Transverse colon (tissue), 4 donors: ENCODE results near the gene RSBN1. TPM values are rescaled to one million over a fixed set of nuclear protein-coding genes. Genes with fewer than 3 reads are reported as not detected.
"Not testable (repeated sequence)": the region's sequence is repeated elsewhere in the genome, so short reads cannot be mapped to it uniquely, and the experiment has no call there.

ENCODE experiments used
- DNase-seq: peaks from one replicate; pipeline ENCODE4 v3.0.0-alpha.2; 2019
- H3K27ac ChIP-seq, 4 donors: fragments of 200-600 bp; sonication (generic); 2 replicates each; pipeline ENCODE4 v1.5.1; 2016 to 2018; ENCODE audit warnings: inconsistent platforms in 4 of 4
- H3K27me3 ChIP-seq: fragments of 200-600 bp; sonication (generic); 2 replicates; pipeline ENCODE4 v1.5.1; 2017; ENCODE audit warnings: inconsistent platforms
- H3K36me3 ChIP-seq, 4 donors: fragments of 200-600 bp; sonication (generic); 2 replicates each; pipeline ENCODE4 v1.5.1; 2017 to 2019; ENCODE audit warnings: inconsistent platforms in 4 of 4
- H3K4me1 ChIP-seq, 4 donors: fragments of 200-600 bp; sonication (generic); 2 replicates each; pipeline ENCODE4 v1.5.1; 2017 to 2020; ENCODE audit warnings: inconsistent platforms in 4 of 4
- H3K4me3 ChIP-seq, 4 donors: fragments of 200-600 bp; sonication (generic); 1 replicate in 1 of 4; 2 replicates in 3 of 4; pipeline versions ENCODE4 v1.5.1 to v1.6.1; 2017 to 2019; ENCODE audit warnings: inconsistent platforms in 4 of 4
- H3K9me3 ChIP-seq, 2 donors: fragments of 200-600 bp; sonication (generic); 2 replicates each; pipeline ENCODE4 v1.5.1; 2017 to 2019; ENCODE audit warnings: inconsistent platforms in 2 of 2
- CTCF ChIP-seq, 5 experiments: fragments of 200-600 bp in 3 of 5; fragments of 450-650 bp in 2 of 5; sonication (generic) in 3 of 5; IDR thresholded peaks; 1 replicate in 2 of 5; 2 replicates in 3 of 5; pipeline ENCODE4 v1.5.1; 2016 to 2017; ENCODE audit warnings: antibody characterized with exemption in 5 of 5, inconsistent platforms in 3 of 5, mild to moderate bottlenecking in 2 of 5, moderate library complexity in 1 of 5
- EP300 ChIP-seq: sonication (generic); formaldehyde crosslinking; IDR thresholded peaks from one replicate; pipeline ENCODE4 v1.6.1; 2017; ENCODE audit warnings: antibody characterized with exemption, low read depth
- POLR2A ChIP-seq: fragments of 450-650 bp; IDR thresholded peaks from one replicate; pipeline ENCODE4 v1.6.1; 2016; ENCODE audit warnings: antibody characterized with exemption, mild to moderate bottlenecking, moderate library complexity
- POLR2AphosphoS5 ChIP-seq, 3 donors: sonication (generic); formaldehyde crosslinking; IDR thresholded peaks; one replicate each; pipeline ENCODE4 v1.6.1; 2016; ENCODE audit warnings: antibody characterized with exemption in 3 of 3
- WGBS, 2 donors: methylation state at CpG; one replicate each; pipeline ENCODE4 v1.1.5; 2018; ENCODE audit warnings: low coverage in 1 of 2; 5-methylcytosine and 5-hydroxymethylcytosine counted together
- in situ Hi-C, 4 donors: fragments of 200-750 bp; cut with MboI; loops; one replicate each; pipeline versions ENCODE4 v1.15.0 to v1.15.1; 2017; ENCODE audit warnings: low sequenced_read_pairs in 3 of 4, low pct_ligation_motif_present in 1 of 4, low pct_unique_long_range_greater_than_20kb in 1 of 4
- intact Hi-C: fragments of 100-400 bp; cut with DNase I; formaldehyde crosslinking; loops from one replicate; pipeline ENCODE4 v1.15.1; 2023; ENCODE audit warnings: low total_unique reads
- total RNA-seq, 4 donors: library from RNA; depleted of rRNA; stranded (reverse); fragments of >200 nt; gene quantifications; one replicate each; pipeline ENCODE4 v1.1.0, GENCODE V29; 2016

Gene RSBN1
- total RNA-seq, 4 donors from 2014 or later, result 26.6 to 42.7 (median 31.8) TPM

GRCh38 chr1:113855630-113856400 is 43.5 kb upstream of the RSBN1 start:
- H3K27ac ChIP-seq, result no peak overlapping the region

DNA sequence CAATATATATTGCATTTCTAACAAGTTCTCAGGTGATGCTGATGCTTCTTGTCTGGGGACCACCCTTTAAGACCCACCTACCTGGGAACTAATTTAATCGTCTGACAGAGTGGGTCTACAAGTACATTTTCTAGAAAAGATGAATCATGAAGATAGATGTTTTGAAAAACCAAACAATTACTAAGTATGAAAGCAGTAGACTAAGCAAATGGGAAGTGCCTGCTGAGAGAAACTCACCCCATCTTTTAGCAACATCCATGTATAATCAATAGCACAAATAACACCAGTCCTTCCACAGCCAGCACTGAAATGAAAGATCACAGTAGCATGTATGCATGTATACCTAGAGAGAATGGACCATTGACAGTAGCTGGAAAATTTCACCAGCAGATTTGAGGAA is 42.0 kb upstream of the RSBN1 start:
- no peak for DNase-seq
- Histone ChIP-seq H3K9me3 (no peaks in the 10 kb centered on the region), H3K4me3 (no peak overlapping the region), H3K27ac (no peak overlapping the region), H3K27me3 (no peaks in the 10 kb centered on the region), H3K4me1 (peaks cover 0 to 5% (median 0%) of the 10 kb centered on the region in 4 donors), H3K36me3 (no peaks in the 10 kb centered on the region)
- intact Hi-C loops, result no loop called here
- WGBS, 2 donors, result 47% methylated on average over 1 of the region's 1 CpG; no CpG with 5 or more reads in 1 of the 2 donors
- TF ChIP-seq POLR2AphosphoS5 (IDR thresholded peaks at IDR 0.05) (no peak), EP300 (no peak), POLR2A (no peak), CTCF (IDR thresholded peaks at IDR 0.05) (no peak)
- in situ Hi-C loops, result no loop called here

More at GRCh38 chr1:113855630-113856400, 43.5 kb upstream of the RSBN1 start:
- no peaks in the 10 kb centered on the region for H3K36me3 ChIP-seq
- in situ Hi-C loops, result no loop called here
- no peaks in the 10 kb centered on the region for H3K9me3 ChIP-seq
- DNase-seq, result no peak
- 67 to 76% methylated on average over 3 to 4 of the region's 4 CpGs for WGBS, 2 donors
- no peaks in the 10 kb centered on the region for H3K27me3 ChIP-seq
- H3K4me1 ChIP-seq, result peaks cover 0 to 15% (median 0%) of the 10 kb centered on the region in 4 donors
- intact Hi-C loops, result no loop called here
- no peak overlapping the region for H3K4me3 ChIP-seq
- TF ChIP-seq CTCF (IDR thresholded peaks at IDR 0.05) (no peak), EP300 (no peak), POLR2A (no peak), POLR2AphosphoS5 (IDR thresholded peaks at IDR 0.05) (no peak)

GRCh38 chr1:113852694-113853093 is 40.4 kb upstream of the RSBN1 start:
- DNase-seq, H3K4me1 ChIP-seq, H3K27ac ChIP-seq, H3K9me3 ChIP-seq, H3K4me3 ChIP-seq, H3K27me3 ChIP-seq, in situ Hi-C loops, H3K36me3 ChIP-seq, intact Hi-C loops: not testable (repeated sequence)
- WGBS, 2 donors, result 80 to 87% methylated on average over 1 to 6 of the region's 6 CpGs

- Histone ChIP-seq H3K9me3 (peaks cover 3 to 5% of the 10 kb centered on the region in 2 donors), H3K4me3 (no peak overlapping the region), H3K27me3 (no peaks in the 10 kb centered on the region), H3K36me3 (no peaks in the 10 kb centered on the region), H3K4me1 (no peaks in the 10 kb centered on the region), H3K27ac (no peak overlapping the region)
- in situ Hi-C loops, result no loop called here
- intact Hi-C loops, result no loop called here
- TF ChIP-seq POLR2AphosphoS5 (IDR thresholded peaks at IDR 0.05), result no peak
- no peak for TF ChIP-seq POLR2A
- TF ChIP-seq CTCF (IDR thresholded peaks at IDR 0.05), result no peak
- no peak for TF ChIP-seq EP300
- no peak for DNase-seq
- WGBS, 2 donors, result 76 to 79% methylated on average over 2 to 3 of the region's 3 CpGs
Observed at GRCh38 chr1:113850127-113850796, 38.0 kb upstream of the RSBN1 start.
